ENCODE data around the gene ANHX. TPM values are rescaled to one million over a fixed set of nuclear protein-coding genes. Genes with fewer than 3 reads are reported as not detected.
A peak's percentile ranks its signal among the peaks of the same experiment; 100 is the strongest.

ANHX gene
- polyA plus RNA-seq, 3 donors, result not detected

DNA sequence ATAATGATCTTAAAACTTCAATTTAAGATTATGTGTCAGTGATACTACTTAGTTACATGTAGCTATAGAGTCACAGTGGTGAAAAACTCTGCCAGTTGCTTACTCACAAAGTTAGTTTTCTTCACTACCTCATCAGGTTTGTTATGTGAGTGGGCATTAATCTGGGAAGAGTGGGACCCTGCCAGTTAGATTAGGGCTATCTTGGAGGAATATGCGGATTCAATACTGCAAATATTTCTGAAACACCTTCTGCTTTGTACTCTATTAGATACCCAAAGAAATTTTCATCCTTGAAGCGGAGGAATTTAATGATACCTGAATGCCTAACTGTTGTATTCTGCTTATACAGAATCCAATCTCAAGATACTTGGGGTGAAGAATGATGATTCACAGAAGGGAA is 29.3 kb downstream of the ANHX start:
- no peak for DNase-seq (ENCODE audit: extremely low read depth in 1 of 11, low read depth in 9 of 11, low spot score in 4 of 11)

- no peak for DNase-seq (ENCODE audit: extremely low read depth in 1 of 11, low read depth in 9 of 11, low spot score in 4 of 11)
These were observed 31.4 kb downstream of the ANHX start for GRCh38 chr12:133204264-133204603.

GRCh38 chr12:133203344-133204263 is 32.1 kb downstream of the ANHX start:
- no peak for DNase-seq (ENCODE audit: extremely low read depth in 1 of 11, low read depth in 9 of 11, low spot score in 4 of 11)

DNA sequence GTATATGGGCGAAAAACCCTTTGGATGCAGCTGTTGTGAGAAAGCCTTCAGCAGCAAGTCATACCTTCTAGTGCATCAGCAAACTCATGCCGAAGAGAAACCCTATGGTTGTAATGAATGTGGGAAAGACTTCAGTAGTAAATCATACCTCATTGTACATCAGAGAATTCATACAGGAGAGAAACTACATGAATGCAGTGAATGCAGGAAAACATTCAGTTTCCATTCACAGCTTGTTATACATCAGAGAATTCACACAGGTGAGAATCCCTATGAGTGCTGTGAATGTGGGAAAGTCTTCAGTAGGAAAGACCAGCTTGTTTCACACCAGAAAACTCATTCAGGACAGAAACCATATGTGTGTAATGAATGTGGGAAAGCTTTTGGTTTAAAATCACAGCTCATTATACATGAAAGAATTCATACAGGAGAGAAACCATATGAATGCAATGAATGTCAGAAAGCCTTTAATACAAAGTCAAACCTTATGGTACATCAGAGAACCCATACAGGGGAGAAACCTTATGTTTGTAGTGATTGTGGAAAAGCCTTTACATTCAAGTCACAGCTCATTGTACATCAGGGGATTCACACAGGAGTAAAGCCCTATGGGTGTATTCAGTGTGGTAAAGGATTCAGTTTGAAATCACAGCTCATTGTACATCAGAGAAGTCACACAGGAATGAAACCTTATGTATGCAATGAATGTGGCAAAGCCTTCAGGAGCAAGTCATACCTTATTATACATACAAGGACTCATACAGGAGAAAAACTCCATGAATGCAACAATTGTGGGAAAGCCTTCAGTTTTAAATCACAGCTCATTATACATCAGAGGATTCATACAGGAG is 33.0 kb downstream of the ANHX start:
- DNase-seq (ENCODE audit: extremely low read depth in 1 of 11, low read depth in 9 of 11, low spot score in 4 of 11), result no peak

- DNase-seq (ENCODE audit: extremely low read depth in 1 of 11, low read depth in 9 of 11, low spot score in 4 of 11), result no peak
These were observed 33.8 kb downstream of the ANHX start for GRCh38 chr12:133201888-133202287.

GRCh38 chr12:133192847-133193246 is 42.8 kb downstream of the ANHX start:
- no peak for DNase-seq (ENCODE audit: extremely low read depth in 1 of 11, low read depth in 9 of 11, low spot score in 4 of 11)

GRCh38 chr12:133190176-133190575 is 45.5 kb downstream of the ANHX start:
- no peak for DNase-seq (ENCODE audit: extremely low read depth in 1 of 11, low read depth in 9 of 11, low spot score in 4 of 11)

GRCh38 chr12:133181238-133181959 is 54.3 kb downstream of the ANHX start, which contains the start of gene ZNF268:
ZNF268 (plus strand) TSS chr12:133181495; CDS start chr12:133181998, 503 bp downstream.
- DNase-seq (ENCODE audit: extremely low read depth in 1 of 11, low read depth in 9 of 11, low spot score in 4 of 11), result peak; percentile 84 to 95 (median 90)

DNA sequence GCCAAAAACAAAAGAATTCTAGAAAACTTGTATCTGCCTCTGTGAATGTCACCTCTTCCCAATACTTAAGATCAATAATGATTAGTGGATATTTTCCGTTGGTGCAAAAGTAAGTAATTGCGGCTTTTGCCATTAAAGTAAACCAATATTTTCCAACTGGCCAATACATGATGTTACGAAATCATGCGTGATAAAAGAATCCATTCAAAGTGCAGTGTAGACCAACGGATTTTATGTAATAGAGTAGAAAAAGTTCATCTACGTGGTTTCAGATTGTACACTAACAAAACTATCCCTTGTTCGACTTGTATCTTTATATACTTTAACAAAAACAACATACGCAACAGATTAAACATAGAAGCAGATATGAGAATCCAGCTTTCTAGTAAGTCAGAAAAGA is 55.0 kb downstream of the ANHX start:
- no peak for DNase-seq (ENCODE audit: extremely low read depth in 1 of 11, low read depth in 9 of 11, low spot score in 4 of 11)

DNA sequence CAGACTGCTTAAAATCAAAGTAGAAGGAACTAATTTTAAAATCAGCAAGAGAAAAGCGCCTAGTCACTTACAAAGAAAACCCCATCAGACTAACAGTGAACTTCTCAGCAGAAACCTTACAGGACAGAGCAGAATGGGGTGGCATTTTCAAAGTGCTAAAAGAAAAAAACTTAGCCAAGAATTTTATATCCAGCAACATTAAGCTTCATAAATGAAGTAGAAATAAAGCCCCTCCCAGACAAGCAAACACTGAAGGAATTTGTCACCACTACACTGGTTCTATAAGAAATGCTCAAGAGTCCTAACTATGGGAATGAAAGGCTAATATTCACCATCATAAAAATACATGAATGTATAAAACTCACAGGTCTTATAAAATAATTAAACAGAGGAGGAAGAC is 60.8 kb downstream of the ANHX start:
- no peak for DNase-seq (ENCODE audit: extremely low read depth in 1 of 11, low read depth in 9 of 11, low spot score in 4 of 11)

DNA sequence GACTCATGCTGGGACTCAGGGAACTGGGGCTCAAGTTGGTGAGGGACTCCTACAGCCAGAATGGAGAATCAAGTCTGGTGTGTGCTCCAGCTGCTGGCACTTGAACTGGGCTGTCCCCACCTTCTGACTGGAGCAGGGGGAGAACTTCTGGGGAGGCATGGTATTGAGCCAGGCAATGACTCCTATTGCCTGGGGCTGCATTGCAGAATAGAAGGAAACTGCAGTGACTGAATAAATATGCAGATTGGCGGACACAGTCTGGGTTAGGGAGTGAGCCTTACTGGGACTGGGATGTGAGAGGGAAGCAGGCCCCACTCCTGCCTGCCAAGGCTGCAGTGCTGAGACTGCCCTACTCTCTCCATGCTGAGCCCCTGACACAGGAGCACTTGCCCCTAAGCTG is 63.2 kb downstream of the ANHX start:
- DNase-seq (ENCODE audit: extremely low read depth in 1 of 11, low read depth in 9 of 11, low spot score in 4 of 11), result no peak

Other genes starting within 250 kb of the ANHX start
- 10 to 100 TPM; 11.0 to 16.8 (median 12.8) TPM for gene ZNF26, start 249.5 kb downstream of the ANHX start, polyA plus RNA-seq (ENCODE audit: insufficient read length in 3 of 3)
- gene ZNF84, start 198.4 kb downstream of the ANHX start, polyA plus RNA-seq (ENCODE audit: insufficient read length in 3 of 3), result 10 to 100 TPM; 63.0 to 81.9 (median 80.8) TPM
- gene ZNF140, start 155.0 kb downstream of the ANHX start, polyA plus RNA-seq (ENCODE audit: insufficient read length in 3 of 3), result 10 to 100 TPM; 35.1 to 47.7 (median 43.8) TPM
- gene ZNF891, start 105.6 kb downstream of the ANHX start, polyA plus RNA-seq (ENCODE audit: insufficient read length in 3 of 3), result 1 to 10 TPM; 4.1 to 8.3 (median 4.5) TPM
- 10 to 100 TPM; 17.1 to 38.0 (median 21.8) TPM for gene ZNF10, start 105.2 kb downstream of the ANHX start, polyA plus RNA-seq (ENCODE audit: insufficient read length in 3 of 3)
- 10 to 100 TPM; 28.8 to 34.9 (median 32.7) TPM for gene ZNF268, start 54.4 kb downstream of the ANHX start, polyA plus RNA-seq (ENCODE audit: insufficient read length in 3 of 3)

Measured in renal cortex interstitium (tissue), 11 donors.